Stimulated activated CD8-positive, alpha-beta memory T cell treated with anti-CD3 and anti-CD28 coated beads, Interleukin-15, amount 100 ng/mL, for 24 hours (primary cell): ENCODE measurements around the gene INPP5F.
"Not testable (repeated sequence)": the region's sequence is repeated elsewhere in the genome, so short reads cannot be mapped to it uniquely, and the experiment has no call there.

ENCODE experiments used
- DNase-seq: peaks from one replicate; pipeline ENCODE4 v3.0.0-alpha.2; 2020; ENCODE audit warnings: low read depth

INPP5F gene

GRCh38 chr10:119824299-119824698 is 98.4 kb downstream of the INPP5F start:
- DNase-seq, result no peak

- no peak for DNase-seq
Observed at GRCh38 chr10:119826771-119827170, 100.9 kb downstream of the INPP5F start.

GRCh38 chr10:119827430-119827829 is 101.6 kb downstream of the INPP5F start:
- no peak for DNase-seq

GRCh38 chr10:119829429-119829828 is 103.6 kb downstream of the INPP5F start:
- DNase-seq, result no peak

GRCh38 chr10:119830851-119831250 is 105.0 kb downstream of the INPP5F start:
- no peak for DNase-seq

GRCh38 chr10:119831656-119832055 is 105.8 kb downstream of the INPP5F start:
- no peak for DNase-seq

- no peak for DNase-seq
Observed at GRCh38 chr10:119832951-119833350, 107.1 kb downstream of the INPP5F start.

- no peak for DNase-seq
Observed at GRCh38 chr10:119834188-119834587, 108.3 kb downstream of the INPP5F start.

- no peak for DNase-seq
Observed at GRCh38 chr10:119845656-119846055, 119.8 kb downstream of the INPP5F start.

- no peak for DNase-seq
Observed at GRCh38 chr10:119849031-119849789, 123.4 kb downstream of the INPP5F start.

- DNase-seq, result no peak
Observed at GRCh38 chr10:119849944-119850343, 124.1 kb downstream of the INPP5F start.

GRCh38 chr10:119852277-119852676 is 126.4 kb downstream of the INPP5F start:
- DNase-seq, result no peak

GRCh38 chr10:119852822-119853221 is 127.0 kb downstream of the INPP5F start:
- no peak for DNase-seq

- no peak for DNase-seq
Observed at GRCh38 chr10:119853574-119853973, 127.7 kb downstream of the INPP5F start.

- DNase-seq, result no peak
Observed at GRCh38 chr10:119858063-119858462, 132.2 kb downstream of the INPP5F start.

- no peak for DNase-seq
Observed at GRCh38 chr10:119859420-119860258, 133.8 kb downstream of the INPP5F start.

GRCh38 chr10:119860866-119861607 is 135.2 kb downstream of the INPP5F start:
- no peak for DNase-seq

GRCh38 chr10:119862524-119862923 is 136.7 kb downstream of the INPP5F start:
- DNase-seq, result no peak

- DNase-seq, result no peak
Observed at GRCh38 chr10:119863951-119864565, 138.2 kb downstream of the INPP5F start.

- no peak for DNase-seq
Observed at GRCh38 chr10:119865699-119866240, 139.9 kb downstream of the INPP5F start.

- DNase-seq, result no peak
Observed at GRCh38 chr10:119867317-119867716, 141.5 kb downstream of the INPP5F start.

- not testable (repeated sequence) for DNase-seq
Observed at GRCh38 chr10:119869398-119869797, 143.5 kb downstream of the INPP5F start.
